HL-60/S4 treated with retinoic acid at 250 ng/mL for 4 days and 3 days (cell line): ENCODE data around the gene TSPAN5.
"Not testable (repeated sequence)": the region's sequence is repeated elsewhere in the genome, so short reads cannot be mapped to it uniquely, and the experiment has no call there.

Experiments
- in situ Hi-C: fragments of 300-500 bp; cut with MboI; formaldehyde crosslinking; loops from 2 replicates; pipeline ENCODE4 v1.7.0; 2022; ENCODE audit warnings: low sequenced_read_pairs

The TSPAN5 gene

DNA sequence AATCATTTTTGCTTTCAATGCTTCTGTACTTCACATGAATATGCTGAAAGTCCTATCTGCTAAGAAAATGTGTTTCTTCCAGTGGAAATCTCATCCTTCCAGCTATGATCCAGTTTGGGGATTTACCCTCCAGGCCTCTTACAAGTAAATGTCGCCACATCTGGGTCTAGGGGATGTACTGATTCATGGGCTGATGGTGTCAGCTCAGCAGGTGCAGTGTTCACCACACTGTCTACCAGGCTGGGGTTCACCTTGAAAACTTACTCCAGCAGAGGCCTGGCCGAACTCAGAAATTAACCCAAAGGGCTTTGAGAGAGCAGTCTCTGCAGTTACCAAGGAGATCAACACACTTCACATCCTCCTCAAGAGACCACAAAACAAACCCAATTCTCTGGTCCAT lies 154.3 kb downstream of the TSPAN5 start:
- in situ Hi-C loops, result no loop called here

DNA sequence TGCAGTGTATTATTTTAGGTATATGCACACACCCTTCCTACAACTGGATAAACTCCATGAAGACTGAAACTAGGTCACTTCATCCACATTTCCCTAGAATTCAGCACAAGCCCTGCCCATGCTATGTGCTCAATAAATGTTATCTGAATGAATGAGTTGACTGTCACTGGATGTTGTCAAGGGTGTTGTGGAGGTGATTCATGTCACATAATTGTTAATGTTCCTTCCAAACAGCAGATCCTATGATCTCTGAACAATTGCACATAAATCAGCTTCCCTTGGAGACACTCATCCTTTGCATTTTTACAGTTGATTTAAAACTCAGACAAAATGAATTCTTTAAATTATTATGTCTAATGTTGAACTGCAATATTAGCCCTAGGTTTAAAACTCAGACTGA lies 154.7 kb downstream of the TSPAN5 start:
- in situ Hi-C loops, result no loop called here

- in situ Hi-C loops, result no loop called here
These were observed 155.8 kb downstream of the TSPAN5 start for GRCh38 chr4:98502624-98503023.

DNA sequence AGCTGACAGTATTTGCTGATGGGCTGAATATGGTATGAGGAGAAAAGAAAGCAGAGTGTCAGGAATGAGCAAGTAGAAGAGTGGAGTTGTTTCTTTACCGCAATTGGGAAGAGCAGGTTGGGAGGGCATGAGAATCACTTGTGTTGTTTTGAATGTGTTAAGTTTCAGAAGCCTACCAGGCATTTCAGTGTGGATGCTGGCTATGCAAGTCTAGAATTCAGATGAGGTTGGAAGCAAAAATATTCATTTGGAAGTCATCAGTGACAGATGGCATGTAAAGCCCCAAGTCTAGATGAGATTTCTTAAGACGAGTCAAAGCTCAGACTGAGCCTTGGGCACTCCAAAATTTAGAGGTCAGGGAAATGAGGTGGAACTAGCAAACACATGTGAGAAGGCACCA lies 156.4 kb downstream of the TSPAN5 start:
- in situ Hi-C loops, result no loop called here

DNA sequence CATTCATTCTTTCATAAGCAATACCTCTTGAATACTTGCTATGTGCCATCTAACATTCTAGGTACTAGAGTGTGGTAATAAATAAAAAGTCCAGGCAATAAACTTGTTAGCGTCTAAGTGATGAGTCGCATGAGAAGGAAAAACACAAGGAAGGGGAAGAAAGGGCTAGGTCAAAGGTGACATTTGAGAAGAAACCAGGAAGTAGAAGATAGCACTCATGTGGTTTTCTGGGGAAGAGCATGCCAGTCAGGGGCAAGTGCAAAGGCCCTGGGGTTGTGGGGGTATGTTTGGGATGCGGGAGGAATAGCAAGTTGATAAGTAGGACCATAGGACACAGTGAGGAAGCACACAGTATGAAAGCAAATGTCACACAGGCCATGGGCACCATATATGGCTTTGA lies 157.0 kb downstream of the TSPAN5 start:
- in situ Hi-C loops, result no loop called here

- in situ Hi-C loops, result no loop called here
These were observed 159.6 kb downstream of the TSPAN5 start for GRCh38 chr4:98498774-98499173.

GRCh38 chr4:98496152-98496845 lies 162.1 kb downstream of the TSPAN5 start:
- in situ Hi-C loops, result no loop called here

DNA sequence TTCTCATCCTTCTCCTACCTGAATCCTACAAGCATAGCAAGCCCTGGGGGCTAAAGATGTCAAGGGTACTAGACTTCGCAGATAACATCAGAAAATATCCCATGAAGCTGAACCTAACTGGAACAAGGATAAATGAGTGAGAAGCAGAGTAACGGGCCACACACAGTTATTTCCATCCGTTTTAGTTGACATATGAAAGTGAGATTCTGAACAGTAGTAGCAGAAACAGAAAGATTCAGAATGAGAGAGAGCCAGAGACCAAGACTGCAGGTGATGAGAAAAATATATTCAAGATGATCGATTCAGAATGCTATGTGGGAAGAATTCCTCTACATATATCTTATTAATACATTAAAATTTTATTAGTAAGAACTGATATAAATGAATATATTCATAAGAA lies 165.1 kb downstream of the TSPAN5 start:
- in situ Hi-C loops, result no loop called here

- in situ Hi-C loops, result no loop called here
These were observed 166.4 kb downstream of the TSPAN5 start for GRCh38 chr4:98491899-98492559.

DNA sequence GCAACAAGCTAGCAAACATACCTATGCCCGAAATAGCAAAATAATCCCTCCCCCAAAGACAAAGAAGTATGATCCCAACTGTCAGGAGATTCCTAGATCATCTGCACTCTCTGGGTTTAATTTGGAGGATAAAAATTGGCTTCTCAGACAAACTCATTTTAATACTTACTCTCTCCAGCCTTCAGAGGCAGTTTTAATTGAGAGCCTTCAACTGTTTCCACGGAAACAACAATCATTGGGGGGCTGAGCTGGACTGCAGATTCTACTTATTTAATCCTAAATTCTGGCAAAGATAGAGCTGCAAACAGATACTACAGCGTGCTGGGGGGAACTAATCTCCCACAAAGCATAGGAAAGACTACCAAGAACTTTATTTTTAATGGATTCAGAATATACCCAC lies 168.2 kb downstream of the TSPAN5 start:
- in situ Hi-C loops, result no loop called here

- in situ Hi-C loops, result no loop called here
These were observed 172.5 kb downstream of the TSPAN5 start for GRCh38 chr4:98485816-98486345.

- in situ Hi-C loops, result no loop called here
These were observed 174.4 kb downstream of the TSPAN5 start for GRCh38 chr4:98484031-98484430.

- in situ Hi-C loops, result no loop called here
These were observed 175.3 kb downstream of the TSPAN5 start for GRCh38 chr4:98482847-98483806.

DNA sequence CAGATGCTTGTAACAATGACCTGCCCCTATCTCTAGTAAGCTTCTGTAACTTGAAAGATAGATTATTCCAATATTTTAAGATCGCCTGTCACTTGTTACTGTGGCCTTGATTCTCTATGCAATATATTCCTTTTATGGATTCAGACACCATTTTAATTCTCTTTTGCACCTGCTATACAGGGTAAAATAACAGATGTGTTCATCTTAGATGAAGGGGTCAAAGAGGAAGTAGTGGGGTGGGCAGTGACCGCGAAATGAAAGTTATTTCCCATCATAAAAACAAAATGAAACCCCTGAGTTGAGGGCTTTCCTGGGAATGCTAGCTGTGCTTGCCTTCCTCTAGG lies 175.9 kb downstream of the TSPAN5 start:
- in situ Hi-C loops, result no loop called here

- in situ Hi-C loops, result no loop called here
These were observed 177.2 kb downstream of the TSPAN5 start for GRCh38 chr4:98481167-98481566.

- in situ Hi-C loops, result no loop called here
These were observed 177.9 kb downstream of the TSPAN5 start for GRCh38 chr4:98480535-98480934.

GRCh38 chr4:98479590-98479989 lies 178.8 kb downstream of the TSPAN5 start:
- in situ Hi-C loops, result not testable (repeated sequence)

- in situ Hi-C loops, result no loop called here
These were observed 181.5 kb downstream of the TSPAN5 start for GRCh38 chr4:98476891-98477290.

GRCh38 chr4:98474408-98474844 lies 184.0 kb downstream of the TSPAN5 start:
- in situ Hi-C loops, result no loop called here

DNA sequence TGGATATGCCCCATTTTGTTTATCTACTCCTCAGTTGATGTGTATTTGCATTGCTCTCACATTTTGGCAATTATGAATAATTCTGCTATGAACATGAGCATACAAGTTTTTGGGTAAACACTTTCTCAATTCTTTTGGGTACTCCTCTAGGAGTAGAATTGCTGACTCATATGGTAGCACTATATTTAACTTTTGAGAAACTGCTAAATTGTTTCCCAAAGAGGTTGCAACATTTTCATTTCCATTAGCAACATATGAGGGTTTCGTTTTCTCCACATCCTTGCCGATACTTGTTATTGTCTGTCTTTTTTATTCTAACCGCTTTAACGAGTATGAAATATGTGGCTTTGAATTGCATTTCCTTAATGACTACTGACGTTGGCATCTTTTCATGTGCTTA lies 185.4 kb downstream of the TSPAN5 start:
- in situ Hi-C loops, result no loop called here

DNA sequence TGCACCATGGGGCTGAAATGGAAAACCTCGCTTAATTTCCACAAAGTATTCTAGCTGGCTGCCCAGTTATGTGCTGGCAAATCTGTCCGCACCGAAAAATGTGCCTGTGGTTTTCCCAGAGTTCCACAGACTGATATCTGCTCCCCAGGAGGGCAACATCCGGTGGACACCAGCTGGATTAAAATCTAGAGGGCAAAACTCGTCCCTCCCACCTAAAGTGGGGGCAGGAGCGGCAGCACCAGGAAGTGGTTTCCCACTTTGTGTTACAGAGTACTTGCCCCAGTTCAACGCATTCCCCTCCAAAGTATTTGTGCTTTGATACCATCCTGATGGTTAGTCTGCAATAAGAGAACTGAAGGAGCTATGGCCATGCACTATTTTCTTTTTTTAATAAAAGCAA lies 187.6 kb downstream of the TSPAN5 start:
- in situ Hi-C loops, result no loop called here
